ENCODE results near the gene EGR4.

DNA sequence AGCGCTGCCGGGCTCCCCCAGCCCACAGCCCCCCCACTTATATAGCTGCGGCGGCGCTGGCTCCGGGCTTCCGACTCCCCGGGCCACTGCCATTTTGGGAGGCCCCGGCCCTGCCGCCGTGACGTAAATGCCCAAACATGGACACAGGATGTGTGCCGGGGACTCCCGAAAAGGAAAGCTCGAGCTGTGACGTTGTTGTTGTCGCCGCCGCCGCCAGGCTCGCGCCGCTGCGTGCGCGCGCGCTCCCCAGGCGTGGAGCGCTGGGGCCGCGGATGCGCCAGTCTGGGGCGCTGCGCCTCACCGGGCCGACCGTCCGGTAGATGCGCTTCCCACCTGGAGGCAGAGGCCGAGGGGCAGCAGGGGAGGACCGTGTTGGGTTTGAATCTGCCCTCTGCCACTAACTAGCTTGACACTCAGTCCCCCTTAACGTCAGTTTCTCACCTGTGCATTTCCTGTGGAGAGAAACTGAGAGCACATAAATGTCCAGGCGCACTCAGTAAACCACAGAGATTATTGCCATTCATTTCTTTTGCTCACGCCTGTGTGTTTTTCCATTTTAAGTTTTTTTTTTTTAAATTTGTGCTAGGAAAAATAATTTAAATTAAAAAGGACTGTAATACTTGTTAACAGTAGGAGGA lies at the start of gene EGR4:
- no peak for TF ChIP-seq YY1 (IDR thresholded peaks at IDR 0.05; ENCODE audit: insufficient read depth, insufficient read length)
- TF ChIP-seq ZNF274 (IDR thresholded peaks at IDR 0.05; ENCODE audit: low read depth, low read length) = no peak

All from NT2/D1 (cell line).